GM19324 (cell line): ENCODE data around the gene INTS11.
"Not testable (repeated sequence)": the region's sequence is repeated elsewhere in the genome, so short reads cannot be mapped to it uniquely, and the experiment has no call there.

Experiments
- ATAC-seq: cut with Tn5 transposase; IDR thresholded peaks from one replicate; pipeline ENCODE4 v1.9.1; 2021; ENCODE audit warnings: mild to moderate bottlenecking, moderate library complexity; ENCODE audit not compliant: unreplicated experiment, low FRiP score

INTS11 gene

GRCh38 chr1:1331068-1331965 lies 6.9 kb upstream of the INTS11 start, which contains the start of gene TAS1R3:
Gene TAS1R3, plus strand, starts transcription at chr1:1331280. Its CDS starts 66 bp downstream, at chr1:1331346.
- ATAC-seq = no peak

GRCh38 chr1:1330366-1331067 lies 6.1 kb upstream of the INTS11 start:
- ATAC-seq = no peak

- ATAC-seq = no peak
These were observed 5.1 kb upstream of the INTS11 start for GRCh38 chr1:1329304-1330210.

GRCh38 chr1:1328254-1328653 lies 3.8 kb upstream of the INTS11 start:
- ATAC-seq = no peak

- no peak for ATAC-seq
These were observed 2.8 kb upstream of the INTS11 start for GRCh38 chr1:1327291-1327690.

GRCh38 chr1:1326075-1326605 lies 1.7 kb upstream of the INTS11 start:
- ATAC-seq = no peak

- ATAC-seq = no peak
These were observed 1.0 kb upstream of the INTS11 start for GRCh38 chr1:1325288-1326074.

GRCh38 chr1:1324084-1324523 lies 356 bp downstream of the INTS11 start:
- ATAC-seq = peak; percentile 29

GRCh38 chr1:1322952-1323351 lies 1.5 kb downstream of the INTS11 start:
- no peak for ATAC-seq

GRCh38 chr1:1322418-1322817 lies 2.0 kb downstream of the INTS11 start:
- no peak for ATAC-seq

GRCh38 chr1:1321477-1321876 lies 3.0 kb downstream of the INTS11 start:
- ATAC-seq = no peak

- ATAC-seq = no peak
These were observed 3.6 kb downstream of the INTS11 start for GRCh38 chr1:1320666-1321448.

- no peak for ATAC-seq
These were observed 4.9 kb downstream of the INTS11 start for GRCh38 chr1:1319646-1319941.

GRCh38 chr1:1318777-1319645 lies 5.4 kb downstream of the INTS11 start:
- no peak for ATAC-seq

- no peak for ATAC-seq
These were observed 6.3 kb downstream of the INTS11 start for GRCh38 chr1:1318131-1318652.

- ATAC-seq = no peak
These were observed 7.0 kb downstream of the INTS11 start for GRCh38 chr1:1317420-1317819.

GRCh38 chr1:1316199-1316598 lies 8.3 kb downstream of the INTS11 start:
- ATAC-seq = not testable (repeated sequence)

- no peak for ATAC-seq
These were observed 9.0 kb downstream of the INTS11 start for GRCh38 chr1:1315435-1315954.
